Measurements from ENCODE around the gene PC. TPM values are rescaled to one million over a fixed set of nuclear protein-coding genes. Genes with fewer than 3 reads are reported as not detected.

Gene PC
- polyA plus RNA-seq, 1 donor (not counting 4 experiments of a cell fraction or from before 2014, with no cell fraction given), result 13.3 TPM

DNA sequence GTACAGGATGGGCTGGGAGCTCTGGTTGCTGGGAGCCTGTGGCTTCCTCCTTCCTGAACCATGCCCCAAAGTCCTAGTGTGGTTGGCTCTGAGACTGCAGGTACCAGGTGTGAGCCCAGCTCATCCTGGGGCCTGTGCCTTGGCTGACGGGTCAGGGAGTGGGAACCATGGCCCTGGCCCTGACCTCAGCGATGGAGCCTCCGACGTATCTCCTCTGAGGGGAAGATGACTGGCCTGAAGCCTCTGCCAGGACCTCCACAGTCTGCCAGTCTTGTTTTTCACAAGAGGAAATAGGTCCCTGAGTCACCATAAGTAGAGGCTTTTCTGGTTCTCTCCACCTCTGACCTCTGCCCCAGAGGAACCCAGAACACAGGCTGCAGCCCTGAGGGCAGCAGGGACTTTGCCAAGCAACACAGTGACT is 111.5 kb downstream of the PC start:
- Histone ChIP-seq H3K4me1 (ENCODE audit: control insufficient read depth, extremely low read depth, insufficient read depth, low read length) (peaks cover 19% of the 10 kb centered on the region), H3K36me3 (ENCODE audit: control insufficient read depth in 2 of 2, extremely low read depth in 1 of 2, insufficient read depth in 2 of 2, low read length in 2 of 2) (peaks cover 25 to 29% of the 10 kb centered on the region in 2 experiments), H3K27me3 (ENCODE audit: control insufficient read depth, extremely low read depth, insufficient read depth, low read length) (no peaks in the 10 kb centered on the region), H3K9me3 (ENCODE audit: control insufficient read depth, low read depth, low read length) (no peaks in the 10 kb centered on the region), H3K27ac (ENCODE audit: control insufficient read depth, insufficient read depth, low read length) (no peak overlapping the region), H3K9ac (ENCODE audit: control insufficient read depth, extremely low read depth, insufficient read depth, low read length) (no peak overlapping the region), H3K4me2 (ENCODE audit: control insufficient read depth, extremely low read depth, insufficient read depth, low read depth, low read length) (no peak overlapping the region), H3K9me1 (ENCODE audit: control insufficient read depth, extremely low read depth, insufficient read depth, low read length) (no peaks in the 10 kb centered on the region), H2AFZ (ENCODE audit: control insufficient read depth, low read length) (no peak overlapping the region), H3K4me3 (ENCODE audit: control insufficient read depth in 2 of 3, extremely low read depth in 1 of 3, insufficient read depth in 2 of 3, low read depth in 1 of 3, low read length in 3 of 3) (no peak overlapping the region), H3K79me2 (ENCODE audit: control insufficient read depth, insufficient read depth, low read length) (peaks cover 34% of the 10 kb centered on the region), H4K20me1 (ENCODE audit: control insufficient read depth, extremely low read depth, insufficient read depth, low read length) (no peaks in the 10 kb centered on the region)
- dilution Hi-C loops (cut with MboI; ENCODE audit: extremely low pct_ligation_motif_present, low sequenced_read_pairs), result no loop called here
- no peak for FAIRE-seq
- no peak for TF ChIP-seq EZH2 (IDR thresholded peaks at IDR 0.05; ENCODE audit: low read length)
- TF ChIP-seq, protein P1, sequence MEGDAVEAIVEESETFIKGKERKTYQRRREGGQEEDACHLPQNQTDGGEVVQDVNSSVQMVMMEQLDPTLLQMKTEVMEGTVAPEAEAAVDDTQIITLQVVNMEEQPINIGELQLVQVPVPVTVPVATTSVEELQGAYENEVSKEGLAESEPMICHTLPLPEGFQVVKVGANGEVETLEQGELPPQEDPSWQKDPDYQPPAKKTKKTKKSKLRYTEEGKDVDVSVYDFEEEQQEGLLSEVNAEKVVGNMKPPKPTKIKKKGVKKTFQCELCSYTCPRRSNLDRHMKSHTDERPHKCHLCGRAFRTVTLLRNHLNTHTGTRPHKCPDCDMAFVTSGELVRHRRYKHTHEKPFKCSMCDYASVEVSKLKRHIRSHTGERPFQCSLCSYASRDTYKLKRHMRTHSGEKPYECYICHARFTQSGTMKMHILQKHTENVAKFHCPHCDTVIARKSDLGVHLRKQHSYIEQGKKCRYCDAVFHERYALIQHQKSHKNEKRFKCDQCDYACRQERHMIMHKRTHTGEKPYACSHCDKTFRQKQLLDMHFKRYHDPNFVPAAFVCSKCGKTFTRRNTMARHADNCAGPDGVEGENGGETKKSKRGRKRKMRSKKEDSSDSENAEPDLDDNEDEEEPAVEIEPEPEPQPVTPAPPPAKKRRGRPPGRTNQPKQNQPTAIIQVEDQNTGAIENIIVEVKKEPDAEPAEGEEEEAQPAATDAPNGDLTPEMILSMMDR (optimal IDR thresholded peaks at IDR 0.05 in 1 of 3, IDR thresholded peaks at IDR 0.05 in 1 of 3, conservative IDR thresholded peaks at IDR 0.05 in 1 of 3; ENCODE audit: extremely low read depth in 1 of 3, insufficient read depth in 2 of 3, low read length in 3 of 3), result no peak
- DNase-seq (ENCODE audit: low read depth, low spot score), result no peak

DNA sequence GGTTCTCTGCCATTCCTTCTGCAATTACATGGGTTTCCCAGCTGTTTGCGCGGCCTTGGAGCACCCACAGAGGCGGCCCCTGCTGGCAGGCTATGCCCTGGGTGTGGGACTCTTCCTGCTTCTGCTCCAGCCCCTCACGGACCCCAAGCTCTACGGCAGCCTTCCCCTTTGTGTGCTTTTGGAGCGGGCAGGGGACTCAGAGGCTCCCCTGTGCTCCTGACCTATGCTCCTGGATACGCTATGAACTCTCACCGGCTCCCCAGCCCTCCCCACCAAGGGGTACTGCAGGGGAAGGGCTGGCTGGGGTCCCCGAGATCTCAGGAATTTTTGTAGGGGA is 112.3 kb downstream of the PC start:
- H4K20me1 ChIP-seq (ENCODE audit: control insufficient read depth, extremely low read depth, insufficient read depth, low read length), result no peaks in the 10 kb centered on the region
- H3K4me2 ChIP-seq (ENCODE audit: control insufficient read depth, extremely low read depth, insufficient read depth, low read depth, low read length), result no peak overlapping the region
- dilution Hi-C loops (cut with MboI; ENCODE audit: extremely low pct_ligation_motif_present, low sequenced_read_pairs), result no loop called here
- no peaks in the 10 kb centered on the region for H3K9me3 ChIP-seq (ENCODE audit: control insufficient read depth, low read depth, low read length)
- no peaks in the 10 kb centered on the region for H3K27me3 ChIP-seq (ENCODE audit: control insufficient read depth, extremely low read depth, insufficient read depth, low read length)
- peaks cover 25 to 35% of the 10 kb centered on the region in 2 experiments for H3K36me3 ChIP-seq (ENCODE audit: control insufficient read depth in 2 of 2, extremely low read depth in 1 of 2, insufficient read depth in 2 of 2, low read length in 2 of 2)
- no peak for FAIRE-seq
- DNase-seq (ENCODE audit: low read depth, low spot score), result no peak
- no peak overlapping the region for H2AFZ ChIP-seq (ENCODE audit: control insufficient read depth, low read length)
- no peak overlapping the region for H3K4me3 ChIP-seq (ENCODE audit: control insufficient read depth in 2 of 3, extremely low read depth in 1 of 3, insufficient read depth in 2 of 3, low read depth in 1 of 3, low read length in 3 of 3)
- H3K79me2 ChIP-seq (ENCODE audit: control insufficient read depth, insufficient read depth, low read length), result peaks cover 38% of the 10 kb centered on the region
- H3K9me1 ChIP-seq (ENCODE audit: control insufficient read depth, extremely low read depth, insufficient read depth, low read length), result no peaks in the 10 kb centered on the region
- H3K4me1 ChIP-seq (ENCODE audit: control insufficient read depth, extremely low read depth, insufficient read depth, low read length), result peaks cover 22% of the 10 kb centered on the region
- no peak overlapping the region for H3K9ac ChIP-seq (ENCODE audit: control insufficient read depth, extremely low read depth, insufficient read depth, low read length)
- TF ChIP-seq EZH2 (IDR thresholded peaks at IDR 0.05; ENCODE audit: low read length), result no peak
- TF ChIP-seq, protein P1 (optimal IDR thresholded peaks at IDR 0.05 in 1 of 3, IDR thresholded peaks at IDR 0.05 in 1 of 3, conservative IDR thresholded peaks at IDR 0.05 in 1 of 3; ENCODE audit: extremely low read depth in 1 of 3, insufficient read depth in 2 of 3, low read length in 3 of 3), result no peak
- no peak overlapping the region for H3K27ac ChIP-seq (ENCODE audit: control insufficient read depth, insufficient read depth, low read length)
